NOMO-1 (cell line): Measurements from ENCODE around the gene BICD1.
"Not testable (repeated sequence)": the region's sequence is repeated elsewhere in the genome, so short reads cannot be mapped to it uniquely, and the experiment has no call there.

Experiments
- DNase-seq, 2 experiments: peaks; one replicate each; lab custom pipeline; 2025; ENCODE audit not compliant: unreplicated experiment in 2 of 2; lab: John Stamatoyannopoulos, UW

Gene BICD1

GRCh38 chr12:32106517-32107358, at the start of gene BICD1:
BICD1 (plus strand) TSS chr12:32106847; CDS start chr12:32107332, 485 bp downstream.
- peak; percentile 63 to 84 for DNase-seq

DNA sequence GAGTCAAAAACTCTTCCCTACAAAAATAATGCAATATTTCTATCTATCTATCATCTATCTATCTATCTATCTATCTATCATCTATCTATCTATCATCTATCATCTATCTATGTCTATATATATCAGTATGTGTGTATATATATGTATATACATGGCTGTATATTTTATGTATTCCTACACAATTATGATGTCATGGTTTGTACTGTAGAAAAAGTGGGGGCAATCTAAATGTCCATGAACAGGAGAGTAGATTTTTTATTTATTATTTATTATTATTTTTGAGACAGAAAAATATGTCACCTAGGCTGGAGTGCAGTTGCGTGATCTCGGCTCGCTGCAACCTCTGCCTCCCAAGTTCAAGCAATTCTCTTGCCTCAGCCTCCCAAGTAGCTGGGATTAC, 45.6 kb upstream of the BICD1 start:
- DNase-seq: no peak

GRCh38 chr12:32062881-32063280, 43.8 kb upstream of the BICD1 start:
- peak in 1 of 2 experiments; percentile 1 for DNase-seq

DNA sequence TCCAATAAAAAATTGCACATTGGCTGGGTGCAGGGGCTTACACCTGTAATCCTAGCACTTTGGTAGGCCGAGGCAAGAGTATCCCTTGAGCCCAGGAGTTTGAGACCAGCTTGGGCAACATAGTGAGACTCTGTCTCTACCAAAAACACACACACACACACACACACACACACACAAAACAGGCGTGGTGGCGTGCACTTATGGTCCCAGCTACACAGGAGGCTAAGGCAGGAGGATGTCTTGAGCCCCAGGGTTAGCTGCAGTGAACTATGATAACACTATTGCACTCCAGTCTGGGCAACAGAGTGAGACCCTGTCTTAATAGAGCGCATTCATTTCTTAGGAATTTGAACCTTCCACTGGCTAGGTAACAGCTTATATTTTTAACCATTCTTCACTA, 42.9 kb upstream of the BICD1 start:
- DNase-seq: no peak

DNA sequence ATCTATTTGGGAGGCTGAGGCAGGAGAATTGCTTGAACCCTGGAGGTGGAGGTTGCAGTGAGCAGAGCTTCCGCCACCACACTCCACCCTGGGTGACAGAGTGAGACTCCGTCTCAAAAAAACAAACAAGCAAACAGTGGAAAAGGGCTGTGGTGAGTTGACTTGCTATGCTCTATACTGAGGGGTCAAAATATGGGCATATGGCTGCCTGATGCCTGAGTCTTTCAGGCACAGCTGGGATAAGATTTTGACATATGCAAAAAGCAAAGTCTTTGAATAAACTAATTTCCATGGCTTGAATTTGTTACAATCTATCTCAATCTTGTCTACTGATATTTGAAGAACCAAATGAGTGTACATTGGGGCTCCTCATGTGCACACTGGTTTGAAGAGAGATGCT, 40.4 kb upstream of the BICD1 start:
- no peak for DNase-seq

GRCh38 chr12:32069071-32069470, 37.6 kb upstream of the BICD1 start:
- no peak for DNase-seq

DNA sequence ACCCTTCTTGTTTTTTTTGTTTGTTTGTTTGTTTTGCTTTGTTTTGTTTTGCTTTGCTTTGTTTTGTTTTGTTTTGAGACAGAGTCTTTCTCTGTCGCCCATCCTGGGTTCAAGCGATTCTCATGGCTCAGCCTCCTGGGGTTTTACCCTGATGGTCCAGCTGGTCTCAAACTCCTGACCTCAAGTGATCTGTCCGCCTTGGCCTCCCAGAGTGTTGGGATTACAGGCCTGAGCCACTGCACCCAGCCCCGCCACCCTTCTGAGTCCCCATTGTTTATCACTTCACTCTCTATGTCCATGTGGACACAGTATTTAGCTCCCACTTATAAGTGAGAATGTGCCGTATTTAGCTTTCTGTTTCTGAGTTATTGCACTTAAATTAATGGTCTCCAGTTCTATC, 36.9 kb upstream of the BICD1 start:
- no peak for DNase-seq

- DNase-seq: no peak
Observed at GRCh38 chr12:32070370-32070769, 36.3 kb upstream of the BICD1 start.

- no peak for DNase-seq
Observed at GRCh38 chr12:32072102-32072501, 34.5 kb upstream of the BICD1 start.

DNA sequence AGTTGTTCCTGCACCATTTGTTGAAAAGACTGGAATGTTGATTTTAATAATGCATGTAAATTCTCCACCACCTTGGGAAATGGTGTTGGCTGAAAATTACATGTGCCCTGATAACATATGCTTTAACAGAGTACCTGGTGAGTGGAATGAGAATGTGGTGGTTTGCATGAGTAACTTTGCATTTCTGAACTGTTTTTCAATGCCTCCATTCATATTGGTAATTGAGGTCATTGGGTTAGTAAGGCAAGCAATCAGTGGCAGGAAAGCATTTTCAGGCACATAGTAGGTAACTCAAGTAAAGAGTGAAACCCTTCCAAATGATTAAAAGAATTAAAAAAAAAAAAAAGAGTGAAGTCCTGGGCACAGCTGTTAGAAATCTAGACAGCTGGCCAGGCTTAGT, 32.2 kb upstream of the BICD1 start:
- DNase-seq: no peak

- no peak for DNase-seq
Observed at GRCh38 chr12:32076941-32077340, 29.7 kb upstream of the BICD1 start.

GRCh38 chr12:32080435-32080834, 26.2 kb upstream of the BICD1 start:
- no peak for DNase-seq

- DNase-seq: no peak
Observed at GRCh38 chr12:32083489-32083888, 23.2 kb upstream of the BICD1 start.

GRCh38 chr12:32084017-32084688, 22.5 kb upstream of the BICD1 start:
- no peak for DNase-seq

- no peak for DNase-seq
Observed at GRCh38 chr12:32084753-32085152, 21.9 kb upstream of the BICD1 start.

- DNase-seq: no peak
Observed at GRCh38 chr12:32087306-32087705, 19.3 kb upstream of the BICD1 start.

- no peak for DNase-seq
Observed at GRCh38 chr12:32089156-32089555, 17.5 kb upstream of the BICD1 start.

DNA sequence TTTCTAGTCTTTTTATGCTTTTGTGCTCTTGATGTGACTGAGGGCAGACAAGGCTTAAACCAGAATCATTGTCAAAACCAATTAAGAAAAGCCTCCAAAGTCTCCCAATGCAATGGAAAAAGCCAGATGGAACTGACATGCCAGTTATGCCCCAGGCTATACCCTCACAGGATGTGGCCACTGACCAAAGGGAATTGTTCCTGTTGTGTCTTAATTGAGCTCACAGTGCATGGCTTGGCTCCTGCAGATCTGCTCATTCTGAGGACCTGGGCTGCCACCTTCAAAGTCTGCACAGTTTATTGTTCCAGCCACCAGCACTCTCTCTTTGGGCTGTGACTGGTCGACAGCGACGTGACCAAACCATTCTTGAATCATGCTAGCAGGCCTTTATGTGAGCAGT, 17.1 kb upstream of the BICD1 start:
- no peak for DNase-seq

DNA sequence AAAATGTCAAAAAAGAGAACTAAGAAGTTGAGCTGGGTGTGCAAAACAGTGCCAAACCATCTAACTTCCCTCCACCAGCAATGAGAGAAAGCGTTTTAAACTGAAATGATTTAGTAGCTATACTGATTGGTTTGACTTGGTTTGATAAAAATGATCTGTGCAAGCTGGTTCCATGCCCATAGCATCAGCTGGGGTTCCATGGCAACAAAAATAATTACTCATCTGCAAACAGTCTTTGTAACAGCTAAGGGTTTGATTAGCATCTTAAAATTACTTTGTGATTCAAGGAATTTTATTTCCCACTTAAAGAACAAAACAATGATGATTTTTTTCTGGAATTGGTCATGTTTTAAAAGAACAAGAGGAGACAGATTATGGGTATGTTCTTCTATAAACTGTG, 15.0 kb upstream of the BICD1 start:
- DNase-seq: no peak

GRCh38 chr12:32098112-32098511, 8.5 kb upstream of the BICD1 start:
- no peak for DNase-seq

GRCh38 chr12:32099275-32099674, 7.4 kb upstream of the BICD1 start:
- not testable (repeated sequence) for DNase-seq

GRCh38 chr12:32100361-32100760, 6.3 kb upstream of the BICD1 start:
- no peak for DNase-seq
